ENCODE data around the gene GNAS. TPM values are rescaled to one million over a fixed set of nuclear protein-coding genes. Genes with fewer than 3 reads are reported as not detected.

Gene GNAS
- total RNA-seq, 1 donor from 2014 or later = 1,165 TPM

- no peak for DNase-seq (ENCODE audit: low read depth)
Measured at GRCh38 chr20:58898629-58899408, 46.3 kb downstream of the GNAS start.

- DNase-seq (ENCODE audit: low read depth) = no peak
Measured at GRCh38 chr20:58899512-58899911, 47.0 kb downstream of the GNAS start.

GRCh38 chr20:58900397-58900796 is 47.9 kb downstream of the GNAS start:
- no peak for DNase-seq (ENCODE audit: low read depth)

- DNase-seq (ENCODE audit: low read depth) = no peak
Measured at GRCh38 chr20:58901488-58902402, 49.2 kb downstream of the GNAS start.

- DNase-seq (ENCODE audit: low read depth) = no peak
Measured at GRCh38 chr20:58903614-58904013, 51.1 kb downstream of the GNAS start.

- no peak for DNase-seq (ENCODE audit: low read depth)
Measured at GRCh38 chr20:58905236-58905635, 52.7 kb downstream of the GNAS start.

GRCh38 chr20:58906111-58906510 is 53.6 kb downstream of the GNAS start:
- no peak for DNase-seq (ENCODE audit: low read depth)

GRCh38 chr20:58906894-58907293 is 54.4 kb downstream of the GNAS start:
- DNase-seq (ENCODE audit: low read depth) = peak; percentile 88

- peak; percentile 96 for DNase-seq (ENCODE audit: low read depth)
Measured at GRCh38 chr20:58907320-58908137, 55.0 kb downstream of the GNAS start.

- DNase-seq (ENCODE audit: low read depth) = no peak
Measured at GRCh38 chr20:58908221-58908620, 55.7 kb downstream of the GNAS start.

- DNase-seq (ENCODE audit: low read depth) = no peak
Measured at GRCh38 chr20:58908941-58909340, 56.4 kb downstream of the GNAS start.

- DNase-seq (ENCODE audit: low read depth) = no peak
Measured at GRCh38 chr20:58909585-58909984, 57.1 kb downstream of the GNAS start.

GRCh38 chr20:58910473-58910872 is 58.0 kb downstream of the GNAS start:
- DNase-seq (ENCODE audit: low read depth) = no peak

- no peak for DNase-seq (ENCODE audit: low read depth)
Measured at GRCh38 chr20:58911309-58911708, 58.8 kb downstream of the GNAS start.

GRCh38 chr20:58911970-58912369 is 59.5 kb downstream of the GNAS start:
- no peak for DNase-seq (ENCODE audit: low read depth)

- DNase-seq (ENCODE audit: low read depth) = no peak
Measured at GRCh38 chr20:58913079-58913478, 60.6 kb downstream of the GNAS start.

GRCh38 chr20:58918621-58919020 is 66.1 kb downstream of the GNAS start:
- no peak for DNase-seq (ENCODE audit: low read depth)

- no peak for DNase-seq (ENCODE audit: low read depth)
Measured at GRCh38 chr20:58921564-58921963, 69.0 kb downstream of the GNAS start.

- no peak for DNase-seq (ENCODE audit: low read depth)
Measured at GRCh38 chr20:58922036-58922435, 69.5 kb downstream of the GNAS start.

- DNase-seq (ENCODE audit: low read depth) = no peak
Measured at GRCh38 chr20:58923117-58923712, 70.7 kb downstream of the GNAS start.

GRCh38 chr20:58926802-58927489 is 74.4 kb downstream of the GNAS start:
- no peak for DNase-seq (ENCODE audit: low read depth)
